BE2C (cell line): ENCODE results near the gene TMUB2.

Source experiments
- DNase-seq: peaks from one replicate; pipeline ENCODE4 v3.0.0-alpha.2; 2020
- H3K27me3 ChIP-seq: fragments of 250-450 bp; sonication (Bioruptor Pico); 2 replicates; pipeline ENCODE4 v1.5.1; 2020; ENCODE audit warnings: mild to moderate bottlenecking
- H3K36me3 ChIP-seq: fragments of 250-450 bp; sonication (Bioruptor Pico); 2 replicates; pipeline ENCODE4 v1.5.1; 2020; ENCODE audit warnings: mild to moderate bottlenecking
- H3K4me1 ChIP-seq: fragments of 250-450 bp; sonication (Bioruptor Pico); 2 replicates; pipeline ENCODE4 v1.5.1; 2020
- H3K4me3 ChIP-seq: 2 replicates; pipeline ENCODE4 v1.5.1; 2011; ENCODE audit warnings: low read depth, low read length
- H3K9me3 ChIP-seq: fragments of 250-450 bp; sonication (Bioruptor Pico); 2 replicates; pipeline ENCODE4 v1.5.1; 2020
- TF ChIP-seq, protein P1 (sequence below): IDR thresholded peaks from 2 replicates; pipeline ENCODE4 v1.5.1; 2012; ENCODE audit warnings: mild to moderate bottlenecking, low read depth, low read length

Gene TMUB2

DNA sequence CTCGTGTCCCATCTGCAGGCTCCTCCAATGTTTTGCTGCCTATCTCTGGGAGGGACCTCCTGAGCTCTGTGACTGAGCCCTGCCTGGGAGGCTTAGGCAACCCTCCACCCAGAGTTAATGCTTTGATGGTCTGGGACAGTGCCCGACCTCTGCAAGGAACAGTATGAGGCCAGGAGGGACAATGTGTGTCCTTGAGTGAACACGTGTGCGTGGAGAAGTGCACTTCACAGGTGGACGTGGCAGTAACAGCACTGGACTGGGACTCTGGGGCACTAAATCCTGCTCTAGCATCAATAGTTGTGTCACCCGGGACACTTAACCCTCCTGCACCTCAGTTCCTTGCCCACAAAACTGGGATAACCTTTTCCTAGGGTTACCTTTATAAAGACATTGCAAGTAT lies 28.1 kb downstream of the TMUB2 start:
- H3K27me3 ChIP-seq, result no peaks in the 10 kb centered on the region
- no peaks in the 10 kb centered on the region for H3K9me3 ChIP-seq
- H3K36me3 ChIP-seq, result peaks cover 55% of the 10 kb centered on the region
- TF ChIP-seq, protein P1, sequence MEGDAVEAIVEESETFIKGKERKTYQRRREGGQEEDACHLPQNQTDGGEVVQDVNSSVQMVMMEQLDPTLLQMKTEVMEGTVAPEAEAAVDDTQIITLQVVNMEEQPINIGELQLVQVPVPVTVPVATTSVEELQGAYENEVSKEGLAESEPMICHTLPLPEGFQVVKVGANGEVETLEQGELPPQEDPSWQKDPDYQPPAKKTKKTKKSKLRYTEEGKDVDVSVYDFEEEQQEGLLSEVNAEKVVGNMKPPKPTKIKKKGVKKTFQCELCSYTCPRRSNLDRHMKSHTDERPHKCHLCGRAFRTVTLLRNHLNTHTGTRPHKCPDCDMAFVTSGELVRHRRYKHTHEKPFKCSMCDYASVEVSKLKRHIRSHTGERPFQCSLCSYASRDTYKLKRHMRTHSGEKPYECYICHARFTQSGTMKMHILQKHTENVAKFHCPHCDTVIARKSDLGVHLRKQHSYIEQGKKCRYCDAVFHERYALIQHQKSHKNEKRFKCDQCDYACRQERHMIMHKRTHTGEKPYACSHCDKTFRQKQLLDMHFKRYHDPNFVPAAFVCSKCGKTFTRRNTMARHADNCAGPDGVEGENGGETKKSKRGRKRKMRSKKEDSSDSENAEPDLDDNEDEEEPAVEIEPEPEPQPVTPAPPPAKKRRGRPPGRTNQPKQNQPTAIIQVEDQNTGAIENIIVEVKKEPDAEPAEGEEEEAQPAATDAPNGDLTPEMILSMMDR, result no peak
- peaks cover 6% of the 10 kb centered on the region for H3K4me1 ChIP-seq
- no peak for DNase-seq
- H3K4me3 ChIP-seq, result no peak overlapping the region

DNA sequence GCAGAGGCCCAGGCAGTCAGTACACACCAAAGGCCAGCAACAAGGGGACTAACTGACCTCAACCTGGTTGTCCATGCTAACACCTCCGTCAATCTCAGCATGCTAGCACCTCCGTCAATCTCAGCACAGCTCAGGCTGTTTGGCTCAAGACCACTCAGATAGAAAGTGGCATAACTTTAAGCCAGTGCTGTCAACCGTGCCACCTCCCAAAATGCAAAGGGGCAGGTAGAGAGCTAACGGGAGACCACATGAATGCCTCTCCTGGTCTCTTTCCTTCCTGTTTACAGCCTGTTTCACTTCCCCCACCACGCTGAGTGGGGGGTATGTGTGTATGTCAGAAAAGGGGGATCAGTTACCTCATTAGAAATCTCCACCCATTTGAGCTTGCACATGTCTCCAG lies 29.4 kb downstream of the TMUB2 start:
- Histone ChIP-seq H3K36me3 (peaks cover 48% of the 10 kb centered on the region), H3K4me1 (no peaks in the 10 kb centered on the region; the same call in 1 of the 2 replicates), H3K27me3 (no peaks in the 10 kb centered on the region), H3K4me3 (no peak overlapping the region), H3K9me3 (no peaks in the 10 kb centered on the region)
- DNase-seq, result no peak
- TF ChIP-seq, protein P1, result no peak

DNA sequence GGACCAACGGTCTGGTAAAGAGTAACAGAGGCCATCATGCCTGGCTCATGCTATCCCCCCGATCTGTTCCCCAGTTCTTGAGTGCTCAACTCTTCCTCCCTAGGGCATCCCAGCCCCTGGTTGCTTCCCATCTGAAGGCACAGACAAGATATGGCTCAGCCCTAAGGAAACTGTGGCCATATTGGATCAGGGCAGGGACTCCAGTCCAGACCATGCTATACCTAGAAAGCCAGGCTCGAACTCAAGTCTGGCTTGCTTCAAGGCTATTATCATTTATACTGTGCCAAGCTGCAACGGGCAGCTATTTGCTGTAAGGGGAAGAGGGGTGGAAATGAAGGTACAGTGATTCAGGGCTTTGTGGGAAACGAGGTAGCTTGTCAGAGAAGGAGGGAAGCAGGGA lies 29.9 kb downstream of the TMUB2 start:
- H3K4me1 ChIP-seq, result no peaks in the 10 kb centered on the region; the same call in 1 of the 2 replicates
- no peak for DNase-seq
- no peaks in the 10 kb centered on the region for H3K9me3 ChIP-seq
- no peaks in the 10 kb centered on the region for H3K27me3 ChIP-seq
- no peak overlapping the region for H3K4me3 ChIP-seq
- H3K36me3 ChIP-seq, result peaks cover 42% of the 10 kb centered on the region
- TF ChIP-seq, protein P1, result no peak

DNA sequence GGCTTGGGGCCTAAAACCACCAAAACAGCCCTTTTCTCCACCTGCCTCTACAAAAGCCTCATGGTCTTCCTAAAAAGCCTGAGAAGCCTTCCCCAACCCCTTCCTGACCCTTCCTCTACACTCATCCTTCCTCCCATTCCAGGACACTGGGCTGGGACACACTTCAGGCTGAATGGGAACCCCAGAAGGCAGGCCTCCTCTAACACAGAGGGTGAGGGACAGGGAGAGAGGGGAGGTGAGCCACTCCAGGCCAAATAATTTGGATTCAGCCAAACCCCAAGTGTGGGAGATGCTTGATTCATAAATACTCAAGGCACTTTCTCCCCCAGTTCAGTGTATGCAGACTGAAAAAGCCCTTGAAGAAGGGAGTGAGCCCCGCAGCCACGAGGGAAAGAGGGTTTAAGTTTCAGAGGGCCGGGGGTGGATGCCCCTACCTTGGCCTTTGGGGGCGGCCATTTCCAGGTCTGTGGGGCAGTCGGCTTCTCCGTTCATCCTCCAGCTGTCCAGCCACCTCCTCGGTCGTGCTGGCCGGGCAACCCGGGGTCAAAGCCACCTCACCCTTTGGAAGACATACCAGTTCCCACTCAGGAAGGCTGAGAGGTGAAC lies 31.1 kb downstream of the TMUB2 start:
- H3K4me1 ChIP-seq, result no peaks in the 10 kb centered on the region; the same call in 1 of the 2 replicates
- no peak for DNase-seq
- peaks cover 41% of the 10 kb centered on the region for H3K36me3 ChIP-seq
- TF ChIP-seq, protein P1, result no peak
- no peaks in the 10 kb centered on the region for H3K9me3 ChIP-seq
- H3K27me3 ChIP-seq, result no peaks in the 10 kb centered on the region
- H3K4me3 ChIP-seq, result peak overlapping the region; percentile 83

DNA sequence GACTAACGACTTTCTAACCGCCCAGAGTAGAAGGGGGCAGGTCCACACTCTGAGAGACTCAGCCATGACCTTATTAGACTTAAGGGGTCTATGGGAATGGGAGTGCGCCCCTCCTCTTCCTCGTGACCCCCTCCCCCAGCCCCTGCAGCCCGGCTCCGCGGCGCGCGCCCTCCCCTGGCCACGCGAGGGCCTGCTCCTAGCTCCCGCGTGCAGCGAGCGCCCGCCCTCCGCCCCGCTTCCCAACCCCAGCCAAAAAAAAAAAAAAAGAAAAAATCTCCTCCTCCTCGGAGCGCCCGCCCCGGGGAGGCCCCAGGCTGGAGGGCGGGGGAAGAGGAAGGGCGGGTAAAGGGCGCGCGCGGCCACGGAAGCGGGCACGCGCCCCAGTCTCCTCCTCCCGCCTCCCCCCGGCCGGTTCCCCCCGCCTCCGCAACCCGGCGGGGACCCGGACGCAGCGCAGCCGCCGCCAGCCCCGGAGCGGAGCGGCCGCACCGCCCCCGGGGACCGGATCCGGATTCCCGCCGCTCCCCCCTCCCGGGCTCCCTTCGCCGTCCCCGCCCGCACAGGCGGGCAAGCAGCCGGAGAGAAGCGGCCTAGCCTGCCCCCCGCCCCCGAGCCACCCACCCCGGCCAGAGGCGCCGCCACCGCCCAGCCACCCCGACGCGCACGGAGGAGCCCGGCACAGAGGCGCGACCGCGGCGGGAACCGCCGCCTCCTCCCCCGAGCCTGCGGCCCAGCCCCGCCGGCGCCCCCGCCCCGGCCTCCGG lies 31.8 kb downstream of the TMUB2 start:
- no peaks in the 10 kb centered on the region for H3K9me3 ChIP-seq
- H3K36me3 ChIP-seq, result peaks cover 41% of the 10 kb centered on the region
- H3K27me3 ChIP-seq, result no peaks in the 10 kb centered on the region
- peak; percentile 90 for DNase-seq
- peaks cover 4% of the 10 kb centered on the region for H3K4me1 ChIP-seq
- TF ChIP-seq, protein P1, result peak; percentile 45
- peak overlapping the region; percentile 83 for H3K4me3 ChIP-seq

DNA sequence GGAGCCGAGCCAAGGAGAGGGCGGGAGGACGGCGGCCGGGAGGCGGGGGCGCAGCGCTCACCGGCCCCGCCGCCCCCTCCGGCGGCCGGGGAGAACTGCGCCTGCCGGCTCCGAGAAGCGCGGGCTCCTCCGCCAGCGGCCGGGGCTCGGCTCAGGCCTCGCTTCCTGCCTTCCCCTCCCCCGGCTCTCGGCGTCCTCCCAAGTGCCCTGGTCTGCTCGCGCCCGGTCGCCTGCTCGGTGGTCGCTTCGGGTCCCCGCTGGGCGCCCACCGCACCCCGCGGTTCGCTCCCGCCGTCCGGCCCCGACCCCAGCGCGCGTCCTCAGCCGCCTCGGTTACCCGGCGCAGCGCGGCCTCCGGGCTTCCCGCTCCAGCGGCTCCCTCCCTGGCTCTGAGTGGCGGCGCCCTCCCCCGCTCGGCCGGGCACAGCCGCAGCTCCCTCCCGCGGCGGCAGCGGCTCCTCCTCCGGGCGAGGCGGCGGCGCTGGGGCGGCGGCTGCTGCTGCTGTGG lies 32.4 kb downstream of the TMUB2 start:
- Histone ChIP-seq H3K4me3 (peak overlapping the region; percentile 83), H3K27me3 (no peaks in the 10 kb centered on the region), H3K9me3 (no peaks in the 10 kb centered on the region), H3K4me1 (peaks cover 5% of the 10 kb centered on the region), H3K36me3 (peaks cover 40% of the 10 kb centered on the region)
- TF ChIP-seq, protein P1, result no peak
- peak; percentile 80 for DNase-seq
